IMR-90 (cell line): ENCODE measurements around the gene MEPCE. TPM values are rescaled to one million over a fixed set of nuclear protein-coding genes. Genes with fewer than 3 reads are reported as not detected.

Experiments used
- ATAC-seq: fragments of 200-7000 bp; cut with Tn5 transposase; 2 replicates; pipeline ENCODE4 v1.9.1; 2020; ENCODE audit warnings: low read depth, mild to moderate bottlenecking, moderate library complexity
- BruUV-seq: library from RNA; stranded (reverse); fragments of 400-500 nt; replicated peaks from 2 replicates; lab custom pipeline; 2021; lab: Mats Ljungman, UMichigan
- CTCF ChIA-PET: fragments of 300-600 bp; formaldehyde crosslinking; extraction: SDS; loops from one replicate; lab custom pipeline; 2021; ENCODE audit warnings: antibody characterized with exemption; lab: Yijun Ruan, JAX
- POLR2A ChIA-PET: fragments of 300-600 bp; sonication (Branson Sonifier 250); formaldehyde crosslinking; loops from one replicate; lab custom pipeline; 2022; ENCODE audit warnings: antibody characterized with exemption; ENCODE audit not compliant: unreplicated experiment; lab: Charles Lee
- DNase-seq: peaks from one replicate; pipeline ENCODE4 v3.0.0; 2013
- H2AFZ ChIP-seq: replicated peaks from 2 replicates; pipeline ENCODE3; 2013; ENCODE audit warnings: low read length, mild to moderate bottlenecking; ENCODE audit not compliant: poor library complexity
- H2AK5ac ChIP-seq: 2 replicates; pipeline ENCODE4 v1.6.1; 2013; ENCODE audit warnings: low read depth, low read length, inconsistent platforms
- H2AK9ac ChIP-seq: replicated peaks from 2 replicates; pipeline ENCODE3; 2013; ENCODE audit warnings: mild to moderate bottlenecking, low read depth, low read length, moderate library complexity; ENCODE audit not compliant: poor library complexity
- H2BK120ac ChIP-seq: 2 replicates; pipeline ENCODE4 v1.6.1; 2013; ENCODE audit warnings: low read depth, low read length, inconsistent platforms
- H2BK15ac ChIP-seq: 3 replicates; pipeline ENCODE4 v1.6.1; 2013; ENCODE audit warnings: low read depth, low read length, inconsistent platforms
- H2BK20ac ChIP-seq: 2 replicates; pipeline ENCODE4 v1.6.1; 2013; ENCODE audit warnings: low read depth, mild to moderate bottlenecking, inconsistent platforms, low read length, moderate library complexity
- H2BK5ac ChIP-seq: 2 replicates; pipeline ENCODE4 v1.6.1; 2013; ENCODE audit warnings: mild to moderate bottlenecking, low read depth, low read length, inconsistent platforms; ENCODE audit not compliant: poor library complexity, severe bottlenecking
- H3K14ac ChIP-seq: replicated peaks from 2 replicates; pipeline ENCODE4 v1.6.1; 2013; ENCODE audit warnings: low read depth, low read length, inconsistent platforms
- H3K18ac ChIP-seq: 2 replicates; pipeline ENCODE4 v1.6.1; 2013; ENCODE audit warnings: low read depth, low read length, control low read depth
- H3K23ac ChIP-seq: 2 replicates; pipeline ENCODE4 v1.6.1; 2013; ENCODE audit warnings: low read depth, low read length, inconsistent platforms
- H3K27ac ChIP-seq: 2 replicates; pipeline ENCODE4 v1.5.1; 2013; ENCODE audit warnings: mild to moderate bottlenecking, control low read depth, low read length; ENCODE audit not compliant: insufficient read depth
- H3K27me3 ChIP-seq: 2 replicates; pipeline ENCODE4 v1.6.1; 2013; ENCODE audit warnings: low read length; ENCODE audit not compliant: control insufficient read depth, insufficient read depth
- H3K36me3 ChIP-seq: 2 replicates; pipeline ENCODE4 v1.6.1; 2013; ENCODE audit warnings: low read length, mixed read lengths; ENCODE audit not compliant: control insufficient read depth, insufficient read depth
- H3K4ac ChIP-seq: 2 replicates; pipeline ENCODE4 v1.6.1; 2013; ENCODE audit warnings: low read depth, low read length, inconsistent platforms
- H3K4me1 ChIP-seq: 2 replicates; pipeline ENCODE4 v1.6.1; 2013; ENCODE audit warnings: low read length, mixed read lengths; ENCODE audit not compliant: control insufficient read depth, insufficient read depth
- H3K4me2 ChIP-seq: 2 replicates; pipeline ENCODE4 v1.6.1; 2013; ENCODE audit warnings: low read depth, mild to moderate bottlenecking, control low read depth, low read length, moderate library complexity
- H3K4me3 ChIP-seq: 2 replicates; pipeline ENCODE4 v1.5.1; 2013; ENCODE audit warnings: low read depth, mild to moderate bottlenecking, control low read depth, low read length, moderate library complexity; ENCODE audit not compliant: insufficient read depth
- H3K56ac ChIP-seq: 2 replicates; pipeline ENCODE4 v1.6.1; 2013; ENCODE audit warnings: low read length, inconsistent platforms; ENCODE audit not compliant: insufficient read depth; ENCODE audit errors: extremely low read depth
- H3K79me1 ChIP-seq, 2 experiments: 2 replicates each; pipeline ENCODE4 v1.6.1; 2013; ENCODE audit warnings: low read length in 2 of 2, inconsistent platforms in 1 of 2, low read depth in 1 of 2
- H3K9ac ChIP-seq: 2 replicates; pipeline ENCODE4 v1.6.1; 2013; ENCODE audit warnings: low read depth, low read length, control low read depth
- H3K9me1 ChIP-seq: 2 replicates; pipeline ENCODE4 v1.6.1; 2013; ENCODE audit warnings: low read length, inconsistent platforms; ENCODE audit not compliant: insufficient read depth
- H3K9me3 ChIP-seq: 2 replicates; pipeline ENCODE4 v1.6.1; 2013; ENCODE audit warnings: low read length; ENCODE audit not compliant: control insufficient read depth, insufficient read depth
- H4K20me1 ChIP-seq: 2 replicates; pipeline ENCODE4 v1.6.1; 2013; ENCODE audit warnings: low read length, inconsistent platforms; ENCODE audit not compliant: insufficient read depth
- H4K5ac ChIP-seq: 2 replicates; pipeline ENCODE4 v1.6.1; 2013; ENCODE audit warnings: mild to moderate bottlenecking, low read depth, low read length, control low read depth
- H4K8ac ChIP-seq, 2 experiments: 2 replicates each; pipeline ENCODE4 v1.6.1; 2013; ENCODE audit warnings: low read depth in 2 of 2, low read length in 2 of 2, control low read depth in 1 of 2, inconsistent platforms in 1 of 2
- H4K91ac ChIP-seq: 2 replicates; pipeline ENCODE4 v1.6.1; 2013; ENCODE audit warnings: low read depth, low read length, inconsistent platforms; ENCODE audit not compliant: insufficient read depth
- BHLHE40 ChIP-seq: fragments of 150-350 bp; IDR thresholded peaks from 2 replicates; pipeline ENCODE4 v1.6.1; 2016; ENCODE audit warnings: mild to moderate bottlenecking, low read depth, low read length
- CEBPB ChIP-seq: IDR thresholded peaks from 2 replicates; pipeline ENCODE4 v1.6.1; 2012; ENCODE audit warnings: low read depth, low read length, improper control_type of control experiment
- CHD1 ChIP-seq: IDR thresholded peaks from 2 replicates; pipeline ENCODE4 v1.6.1; 2012; ENCODE audit warnings: low read depth, low read length, improper control_type of control experiment
- FOS ChIP-seq: fragments of 150-350 bp; IDR thresholded peaks from 2 replicates; pipeline ENCODE4 v1.6.1; 2016; ENCODE audit warnings: low read depth, low read length
- MAFK ChIP-seq: IDR thresholded peaks from 2 replicates; pipeline ENCODE4 v1.6.1; 2012; ENCODE audit warnings: low read depth, low read length, improper control_type of control experiment
- MAZ ChIP-seq: IDR thresholded peaks from 2 replicates; pipeline ENCODE4 v1.6.1; 2012; ENCODE audit warnings: low read depth, mild to moderate bottlenecking, low read length, improper control_type of control experiment, moderate library complexity, borderline replicate concordance
- MXI1 ChIP-seq: IDR thresholded peaks from 2 replicates; pipeline ENCODE4 v1.6.1; 2012; ENCODE audit warnings: low read depth, mild to moderate bottlenecking, low read length, moderate library complexity, borderline replicate concordance
- NFE2L2 ChIP-seq: fragments of 150-350 bp; IDR thresholded peaks from 2 replicates; pipeline ENCODE4 v1.6.1; 2016; ENCODE audit warnings: low read depth, mild to moderate bottlenecking, low read length
- POLR2A ChIP-seq: IDR thresholded peaks from 2 replicates; pipeline ENCODE4 v1.6.1; 2012; ENCODE audit warnings: mild to moderate bottlenecking, low read depth, low read length
- RAD21 ChIP-seq: IDR thresholded peaks from 2 replicates; pipeline ENCODE4 v1.6.1; 2012; ENCODE audit warnings: low read length, improper control_type of control experiment
- RCOR1 ChIP-seq: IDR thresholded peaks from 2 replicates; pipeline ENCODE4 v1.6.1; 2012; ENCODE audit warnings: mild to moderate bottlenecking, low read length, improper control_type of control experiment; ENCODE audit not compliant: insufficient replicate concordance
- RFX5 ChIP-seq: IDR thresholded peaks from 2 replicates; pipeline ENCODE4 v1.8.0; 2012; ENCODE audit warnings: low read depth, mild to moderate bottlenecking, low read length, moderate library complexity
- SMC3 ChIP-seq: fragments of 150-350 bp; IDR thresholded peaks from 2 replicates; pipeline ENCODE4 v1.6.1; 2016; ENCODE audit warnings: low read depth, mild to moderate bottlenecking, antibody characterized with exemption, low read length, moderate library complexity
- WGBS, 2 experiments: methylation state at CpG; one replicate each; pipeline versions ENCODE4 v1.1.5 to v1.1.7; 2013; ENCODE audit warnings: missing lambda C conversion rate in 2 of 2; ENCODE audit not compliant: insufficient read length in 1 of 2; ENCODE audit errors: extremely low coverage in 2 of 2; 5-methylcytosine and 5-hydroxymethylcytosine counted together
- dilution Hi-C: fragments of 300-500 bp; cut with HindIII; formaldehyde crosslinking; loops from one replicate; pipeline ENCODE4 v1.14.3; 2018; ENCODE audit warnings: low sequenced_read_pairs; ENCODE audit not compliant: unreplicated experiment
- in situ Hi-C: fragments of 300-500 bp; cut with MboI; formaldehyde crosslinking; loops from 3 replicates; pipeline ENCODE4 v1.14.3; 2019; ENCODE audit warnings: low sequenced_read_pairs, inconsistent platforms, mixed read lengths
- intact Hi-C: fragments of 100-400 bp; cut with micrococcal nuclease; formaldehyde crosslinking; loops from 2 replicates; pipeline ENCODE4 v1.10.0; 2022
- polyA plus RNA-seq, 3 experiments: library from polyadenylated mRNA; depleted of rRNA; stranded (reverse); fragments of >200 nt; gene quantifications; 2 replicates each; pipeline ENCODE4 v1.2.3, GENCODE V29; 2012; ENCODE audit warnings: low replicate concordance in 1 of 3
- total RNA-seq: library from RNA; depleted of rRNA; stranded (reverse); fragments of >200 nt; gene quantifications from 2 replicates; pipeline ENCODE4 v1.2.3, GENCODE V29; 2012
- TF ChIP-seq, protein P1 (sequence below): fragments of 150-350 bp; IDR thresholded peaks from 2 replicates; pipeline ENCODE4 v1.6.1; 2017; ENCODE audit warnings: mild to moderate bottlenecking, antibody characterized with exemption, low read length, low read depth
- TF ChIP-seq, protein P2 (sequence below): conservative IDR thresholded peaks from 2 replicates; pipeline ENCODE4 v1.5.1; 2012; ENCODE audit warnings: mild to moderate bottlenecking, low read depth, low read length, improper control_type of control experiment
- TF ChIP-seq, protein P3 (sequence below): fragments of 150-350 bp; IDR thresholded peaks from 2 replicates; pipeline ENCODE4 v1.6.1; 2016; ENCODE audit warnings: low read depth, mild to moderate bottlenecking, low read length, moderate library complexity, borderline replicate concordance

MEPCE gene
- total and polyA plus RNA-seq, 2 of the 4 experiments (the other 2 are of a cell fraction), result 18.2 to 22.9 TPM

DNA sequence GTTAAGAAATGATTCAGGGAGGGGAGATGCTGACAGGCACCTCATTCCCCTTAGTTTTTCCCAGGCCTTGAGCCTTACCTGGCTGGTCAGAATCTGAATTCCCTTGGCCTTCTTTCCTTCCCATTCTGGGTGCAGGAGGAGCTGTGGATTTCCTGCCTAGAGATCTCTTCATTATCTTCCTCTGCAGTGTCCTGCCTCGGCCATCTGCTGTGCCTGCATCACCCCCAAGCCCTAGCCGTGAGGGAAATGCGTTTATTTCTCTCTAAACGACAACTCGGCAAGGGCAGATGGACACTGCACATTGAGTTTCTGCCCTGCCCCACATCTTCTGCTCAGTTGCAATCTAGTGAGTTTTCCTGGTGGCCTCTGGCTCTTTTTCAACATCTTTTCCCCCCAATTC is 27.8 kb upstream of the MEPCE start:
- DNase-seq (no peak), ATAC-seq (no peak)
- dilution Hi-C loops (no loop called here), in situ Hi-C loops (no loop called here), intact Hi-C loops (no loop called here)
- Histone ChIP-seq H3K9me1 (no peaks in the 10 kb centered on the region; the same call in 1 of the 2 replicates), H4K8ac (no peak overlapping the region), H3K4me3 (no peak overlapping the region), H3K9me3 (no peaks in the 10 kb centered on the region), H2BK20ac (no peak overlapping the region), H2BK5ac (no peak overlapping the region), H2AFZ (no peak overlapping the region), H2AK5ac (no peak overlapping the region), H3K4me1 (no peaks in the 10 kb centered on the region), H2BK15ac (no peak overlapping the region), H3K23ac (no peak overlapping the region), H3K9ac (no peak overlapping the region), H3K18ac (no peak overlapping the region), H3K4ac (no peak overlapping the region), H4K5ac (no peak overlapping the region), H3K4me2 (no peak overlapping the region), H3K14ac (no peak overlapping the region), H3K27ac (no peak overlapping the region), H2BK120ac (no peak overlapping the region), H2AK9ac (no peak overlapping the region), H3K56ac (no peak overlapping the region), H3K79me1 (no peaks in the 10 kb centered on the region), H4K91ac (no peak overlapping the region), H3K27me3 (peaks cover 57% of the 10 kb centered on the region), H4K20me1 (no peaks in the 10 kb centered on the region), H3K36me3 (no peaks in the 10 kb centered on the region)
- no peak for TF ChIP-seq RAD21
- no peak for TF ChIP-seq SMC3
- TF ChIP-seq CEBPB, result no peak
- TF ChIP-seq POLR2A, result no peak
- TF ChIP-seq RCOR1, result no peak
- TF ChIP-seq, protein P1, sequence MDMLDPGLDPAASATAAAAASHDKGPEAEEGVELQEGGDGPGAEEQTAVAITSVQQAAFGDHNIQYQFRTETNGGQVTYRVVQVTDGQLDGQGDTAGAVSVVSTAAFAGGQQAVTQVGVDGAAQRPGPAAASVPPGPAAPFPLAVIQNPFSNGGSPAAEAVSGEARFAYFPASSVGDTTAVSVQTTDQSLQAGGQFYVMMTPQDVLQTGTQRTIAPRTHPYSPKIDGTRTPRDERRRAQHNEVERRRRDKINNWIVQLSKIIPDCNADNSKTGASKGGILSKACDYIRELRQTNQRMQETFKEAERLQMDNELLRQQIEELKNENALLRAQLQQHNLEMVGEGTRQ, result no peak
- no peak for TF ChIP-seq MAZ
- no peak for TF ChIP-seq FOS
- no peak for TF ChIP-seq BHLHE40
- TF ChIP-seq, protein P2, sequence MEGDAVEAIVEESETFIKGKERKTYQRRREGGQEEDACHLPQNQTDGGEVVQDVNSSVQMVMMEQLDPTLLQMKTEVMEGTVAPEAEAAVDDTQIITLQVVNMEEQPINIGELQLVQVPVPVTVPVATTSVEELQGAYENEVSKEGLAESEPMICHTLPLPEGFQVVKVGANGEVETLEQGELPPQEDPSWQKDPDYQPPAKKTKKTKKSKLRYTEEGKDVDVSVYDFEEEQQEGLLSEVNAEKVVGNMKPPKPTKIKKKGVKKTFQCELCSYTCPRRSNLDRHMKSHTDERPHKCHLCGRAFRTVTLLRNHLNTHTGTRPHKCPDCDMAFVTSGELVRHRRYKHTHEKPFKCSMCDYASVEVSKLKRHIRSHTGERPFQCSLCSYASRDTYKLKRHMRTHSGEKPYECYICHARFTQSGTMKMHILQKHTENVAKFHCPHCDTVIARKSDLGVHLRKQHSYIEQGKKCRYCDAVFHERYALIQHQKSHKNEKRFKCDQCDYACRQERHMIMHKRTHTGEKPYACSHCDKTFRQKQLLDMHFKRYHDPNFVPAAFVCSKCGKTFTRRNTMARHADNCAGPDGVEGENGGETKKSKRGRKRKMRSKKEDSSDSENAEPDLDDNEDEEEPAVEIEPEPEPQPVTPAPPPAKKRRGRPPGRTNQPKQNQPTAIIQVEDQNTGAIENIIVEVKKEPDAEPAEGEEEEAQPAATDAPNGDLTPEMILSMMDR, result no peak
- TF ChIP-seq, protein P3, sequence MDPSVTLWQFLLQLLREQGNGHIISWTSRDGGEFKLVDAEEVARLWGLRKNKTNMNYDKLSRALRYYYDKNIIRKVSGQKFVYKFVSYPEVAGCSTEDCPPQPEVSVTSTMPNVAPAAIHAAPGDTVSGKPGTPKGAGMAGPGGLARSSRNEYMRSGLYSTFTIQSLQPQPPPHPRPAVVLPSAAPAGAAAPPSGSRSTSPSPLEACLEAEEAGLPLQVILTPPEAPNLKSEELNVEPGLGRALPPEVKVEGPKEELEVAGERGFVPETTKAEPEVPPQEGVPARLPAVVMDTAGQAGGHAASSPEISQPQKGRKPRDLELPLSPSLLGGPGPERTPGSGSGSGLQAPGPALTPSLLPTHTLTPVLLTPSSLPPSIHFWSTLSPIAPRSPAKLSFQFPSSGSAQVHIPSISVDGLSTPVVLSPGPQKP, result no peak
- TF ChIP-seq MXI1, result no peak
- TF ChIP-seq MAFK, result no peak
- no peak for TF ChIP-seq NFE2L2
- TF ChIP-seq CHD1, result no peak
- TF ChIP-seq RFX5, result no peak
- no TSS peak for BruUV-seq
- ChIA-PET CTCF (no interaction called here), POLR2A (no interaction called here)
- 31% methylated on average over 5 of the region's 5 CpGs; no CpG with 5 or more reads in 1 of the 2 experiments for WGBS, 2 experiments
